Inflammatory macrophage treated with lipopolysaccharide for 1 hour (primary cell): ENCODE results near the gene SFMBT2.
"Not testable (repeated sequence)": the region's sequence is repeated elsewhere in the genome, so short reads cannot be mapped to it uniquely, and the experiment has no call there.

Experiments
- DNase-seq, 2 donors: peaks; one replicate each; pipeline ENCODE4 v3.0.0-alpha.2; 2020 to 2022

Gene SFMBT2

GRCh38 chr10:7258948-7259523, 151.8 kb downstream of the SFMBT2 start:
- DNase-seq: no peak

GRCh38 chr10:7255517-7255916, 155.3 kb downstream of the SFMBT2 start:
- DNase-seq: peak; percentile 16

GRCh38 chr10:7251696-7252465, 159.0 kb downstream of the SFMBT2 start:
- DNase-seq: no peak

DNA sequence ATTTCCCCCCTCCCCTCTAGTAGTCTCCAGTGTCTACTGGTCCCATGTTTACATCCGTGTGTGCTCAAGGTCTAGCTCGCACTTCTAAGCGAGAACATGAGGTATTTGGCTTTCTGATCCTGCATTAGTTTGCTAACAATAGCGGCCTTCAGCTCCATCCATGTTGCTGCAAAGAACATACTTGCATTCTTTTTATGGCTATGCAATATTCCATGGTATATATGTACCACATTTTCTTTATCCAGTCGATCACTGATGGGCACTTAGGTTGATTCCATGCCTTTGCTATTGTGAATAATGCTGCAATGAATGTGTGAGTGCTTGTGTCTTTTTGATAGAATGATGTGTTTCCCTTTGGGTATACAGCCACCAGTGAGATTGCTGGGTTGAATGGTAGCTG, 160.6 kb downstream of the SFMBT2 start:
- DNase-seq: no peak

GRCh38 chr10:7248585-7249164, 162.2 kb downstream of the SFMBT2 start:
- DNase-seq: no peak

- no peak for DNase-seq
These were observed 162.7 kb downstream of the SFMBT2 start for GRCh38 chr10:7248148-7248547.

GRCh38 chr10:7245505-7245904, 165.3 kb downstream of the SFMBT2 start:
- DNase-seq: no peak

- DNase-seq: peak; percentile 29 to 46
These were observed 167.0 kb downstream of the SFMBT2 start for GRCh38 chr10:7243873-7244272.

DNA sequence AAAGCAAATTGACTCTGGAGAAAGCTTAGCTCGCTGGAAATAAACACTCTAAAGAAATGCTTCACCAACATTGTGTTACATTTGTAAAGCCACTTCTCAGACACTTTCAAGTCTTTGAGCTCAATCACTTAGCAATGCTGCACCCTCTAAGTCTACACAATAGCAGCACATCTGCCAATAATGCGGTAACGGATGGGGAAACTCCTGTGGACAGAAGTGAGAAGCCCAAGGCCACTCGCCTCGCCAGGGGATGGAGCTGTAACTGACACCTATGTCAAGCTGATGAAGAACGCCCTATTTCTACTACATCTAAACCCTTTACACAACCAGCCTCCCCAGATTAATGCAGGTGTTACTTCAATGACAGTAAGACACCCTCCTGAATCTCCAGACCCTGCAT, 167.7 kb downstream of the SFMBT2 start:
- DNase-seq: no peak

- DNase-seq: no peak
These were observed 171.4 kb downstream of the SFMBT2 start for GRCh38 chr10:7239312-7239985.

DNA sequence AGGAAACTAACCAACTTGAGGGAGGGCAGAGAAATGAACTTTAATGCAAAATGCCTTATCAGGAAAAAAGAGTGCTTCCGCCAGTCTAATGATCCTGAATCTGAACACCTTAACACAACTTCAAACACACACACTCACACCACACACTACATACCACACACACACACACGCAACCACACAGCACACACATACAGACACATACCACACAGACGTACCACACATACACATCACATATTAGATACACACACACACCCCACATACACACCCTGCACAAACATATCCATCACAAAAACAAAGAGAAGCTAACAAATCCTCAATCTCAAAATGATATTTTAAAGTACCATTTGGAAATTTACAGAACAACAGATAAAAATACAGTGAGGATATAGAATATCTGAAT, 175.5 kb downstream of the SFMBT2 start:
- no peak for DNase-seq

GRCh38 chr10:7234109-7234508, 176.7 kb downstream of the SFMBT2 start:
- no peak for DNase-seq

- peak; percentile 15 to 49 for DNase-seq
These were observed 177.4 kb downstream of the SFMBT2 start for GRCh38 chr10:7233259-7233991.

DNA sequence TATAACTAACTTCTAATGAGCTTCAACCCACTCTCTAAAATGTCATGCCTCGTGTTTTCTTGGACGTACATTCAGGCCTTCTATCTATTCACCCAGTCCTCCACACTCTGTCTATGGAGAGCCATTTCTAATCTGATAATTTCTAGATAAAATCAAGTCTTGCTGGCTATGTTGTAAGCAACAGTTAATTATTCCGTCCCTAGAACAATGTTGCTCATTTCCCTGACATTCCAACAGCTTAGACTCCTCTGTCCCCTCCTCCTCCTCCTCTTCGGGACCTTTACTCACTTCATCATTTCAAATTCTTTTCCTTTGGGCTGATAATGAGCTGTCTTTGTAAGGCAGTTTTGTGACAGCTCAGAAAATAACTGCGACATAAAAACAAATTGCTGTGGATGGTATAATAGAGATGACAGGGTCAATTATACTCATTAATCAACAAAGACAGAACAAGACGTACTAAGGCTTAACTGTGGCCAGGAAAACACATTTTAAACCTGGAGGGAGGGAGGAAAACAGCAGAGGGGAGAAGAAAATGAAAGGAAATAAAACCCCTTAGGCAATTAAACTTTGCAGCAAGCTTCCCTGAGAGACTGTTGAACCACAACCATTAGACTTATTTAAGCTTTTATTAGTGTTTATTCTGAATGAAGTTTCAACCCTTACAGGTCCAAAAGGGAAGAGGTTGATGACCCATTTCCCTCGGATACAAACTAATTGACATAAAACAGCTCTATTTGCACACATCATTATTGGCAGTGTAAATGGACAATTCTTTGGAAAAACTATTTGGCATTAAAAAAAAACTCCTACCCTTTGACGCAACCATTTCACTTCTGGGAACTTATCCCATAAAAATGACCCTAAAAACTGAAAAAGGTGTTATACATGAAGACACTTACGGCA, 179.1 kb downstream of the SFMBT2 start:
- DNase-seq: no peak

DNA sequence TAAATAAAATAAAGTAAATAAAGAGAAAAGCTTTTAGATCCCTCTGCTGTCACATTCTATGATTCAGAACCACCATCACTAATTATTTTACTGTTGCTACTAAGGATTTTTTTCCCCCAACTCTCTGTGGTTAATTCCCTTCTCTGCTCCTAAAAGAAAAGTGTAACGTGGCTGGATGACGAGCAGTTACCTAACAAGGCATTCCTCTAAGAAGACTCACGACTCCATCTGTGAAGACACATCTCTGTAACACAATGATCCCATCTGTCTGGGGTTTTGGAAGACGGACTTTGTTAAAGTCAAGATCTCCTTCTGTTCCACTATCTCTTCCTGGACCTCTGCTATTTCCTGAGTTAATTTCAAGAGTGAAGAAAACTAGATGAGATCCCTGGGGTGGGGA, 179.9 kb downstream of the SFMBT2 start:
- no peak for DNase-seq

DNA sequence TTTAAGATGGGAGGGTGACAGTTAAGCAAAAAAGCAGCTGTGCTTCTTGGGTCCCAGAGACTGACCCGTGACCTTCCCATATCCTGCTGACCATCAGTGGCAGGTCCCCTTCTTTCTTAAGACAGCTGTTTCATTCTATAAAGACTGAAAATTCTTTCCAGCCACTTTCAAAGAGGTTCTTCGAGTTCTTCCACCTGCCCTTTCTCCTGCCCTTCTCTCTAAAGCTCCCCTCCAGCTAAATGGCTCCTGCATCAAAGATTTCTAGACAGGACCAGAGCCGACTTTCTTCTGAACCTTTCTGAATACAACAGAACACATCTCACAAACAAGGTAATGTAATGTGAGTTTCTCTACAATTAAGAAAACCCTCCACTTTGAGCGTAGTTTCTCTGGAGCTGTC, 180.8 kb downstream of the SFMBT2 start:
- DNase-seq: no peak

DNA sequence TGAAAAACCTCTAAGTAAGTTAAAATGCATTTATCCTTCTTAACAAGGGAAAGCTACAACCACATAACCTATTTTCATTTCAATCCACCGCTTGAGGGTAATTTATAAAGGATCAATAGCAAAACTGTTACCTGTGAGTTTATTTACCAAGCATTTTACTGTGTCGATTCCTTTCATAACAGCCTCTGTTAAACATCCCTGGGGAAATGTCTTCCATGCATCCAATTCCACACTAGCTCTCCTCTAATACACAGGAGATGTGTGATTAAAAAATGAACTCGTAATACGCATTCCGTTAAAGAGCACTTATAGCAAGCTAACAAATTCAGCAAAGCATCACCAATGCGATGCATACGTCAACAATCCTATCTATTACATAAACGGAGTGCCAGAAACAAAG, 185.7 kb downstream of the SFMBT2 start:
- DNase-seq: no peak

DNA sequence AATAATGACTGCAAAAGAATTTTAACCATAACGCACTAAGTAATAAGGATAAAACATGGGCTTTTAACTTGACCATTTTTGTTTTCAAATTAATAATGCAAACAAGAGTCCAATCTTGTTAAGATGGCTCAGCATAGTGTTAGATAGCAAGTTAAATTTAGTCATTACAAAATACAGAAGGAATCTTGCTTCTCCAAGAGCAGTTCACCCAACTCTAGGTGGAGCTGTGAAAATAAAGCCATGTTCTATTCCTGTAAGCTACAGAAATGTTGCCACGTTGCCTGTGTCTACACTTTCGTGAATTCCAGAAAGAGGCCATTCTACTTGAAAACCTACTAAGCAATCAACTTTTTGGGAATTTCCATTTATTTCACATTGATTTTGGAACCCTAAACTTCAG, 191.9 kb downstream of the SFMBT2 start:
- peak; percentile 16 to 34 for DNase-seq

DNA sequence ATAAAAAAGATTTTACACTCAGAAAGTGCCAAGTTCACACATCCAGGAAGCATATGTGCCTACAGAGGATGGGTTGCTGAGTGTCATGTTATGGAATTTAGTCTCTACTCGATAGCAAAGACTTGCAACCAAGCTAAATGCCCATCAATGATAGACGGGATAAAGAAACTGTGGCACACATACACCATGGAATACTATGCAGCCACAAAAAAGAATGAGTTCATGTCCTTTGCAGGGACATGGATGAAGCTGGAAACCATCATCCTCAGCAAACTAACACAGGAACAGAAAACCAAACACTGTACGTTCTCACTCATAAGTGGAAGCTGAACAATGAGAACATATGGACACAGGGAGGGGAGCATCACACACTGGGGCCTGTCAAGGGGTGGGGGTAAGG, 198.1 kb downstream of the SFMBT2 start:
- not testable (repeated sequence) for DNase-seq

DNA sequence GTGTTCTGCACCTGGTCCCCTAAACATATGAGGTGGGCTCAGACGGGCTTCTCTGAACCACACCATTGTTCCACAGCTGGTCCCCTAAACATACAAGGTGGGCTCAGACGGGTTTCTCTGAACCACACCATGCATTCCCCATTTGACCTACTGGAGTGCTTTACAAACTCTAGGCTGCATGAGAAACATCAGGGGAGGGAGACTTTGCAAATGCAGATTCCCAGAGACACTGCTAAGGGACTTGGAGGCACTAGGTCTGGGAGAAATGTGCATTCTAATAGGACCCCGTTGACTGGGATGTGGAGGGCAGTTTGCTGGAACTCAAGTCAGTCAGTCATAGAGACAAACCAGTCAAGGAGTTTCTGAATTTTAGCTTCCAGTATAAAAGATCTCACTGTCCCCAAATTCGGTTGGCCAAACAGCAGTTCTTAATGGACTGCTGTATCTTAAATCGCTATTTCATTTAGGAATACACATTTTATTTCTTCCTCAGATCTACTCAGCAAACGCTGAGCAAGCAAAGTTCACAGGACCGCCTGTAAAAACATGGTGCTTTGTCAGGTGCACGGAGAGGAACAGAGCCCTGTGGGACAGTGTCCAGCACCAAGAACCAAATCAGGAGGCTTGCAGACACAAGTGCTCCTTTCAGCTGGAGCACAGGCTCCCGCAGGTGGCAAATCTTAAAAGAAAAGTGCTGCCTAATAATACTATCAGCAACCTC, 198.8 kb downstream of the SFMBT2 start:
- DNase-seq: no peak

DNA sequence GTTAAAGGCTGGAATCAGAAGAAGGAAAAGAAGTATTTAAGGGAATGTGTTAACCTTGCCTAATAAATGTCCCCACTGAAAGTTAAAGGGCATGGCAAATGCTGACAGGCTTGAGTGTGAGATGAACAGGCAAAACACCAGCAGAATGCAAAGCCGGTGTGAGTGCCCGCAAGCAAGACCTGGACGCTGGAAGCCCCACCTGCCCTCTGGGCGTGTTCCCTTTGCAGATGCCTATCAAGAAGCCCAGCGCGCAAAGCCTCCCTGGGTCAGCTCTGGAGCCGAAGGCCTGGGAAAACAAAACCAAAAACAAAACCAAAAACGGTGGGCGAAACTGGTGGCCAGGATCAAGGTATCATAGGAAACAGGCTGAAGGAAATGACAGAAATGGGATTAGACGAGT, 200.3 kb downstream of the SFMBT2 start:
- no peak for DNase-seq
